ENCODE results near the gene GRIN3A.

- TF ChIP-seq CTCF (IDR thresholded peaks at IDR 0.05) (no peak), RAD21 (IDR thresholded peaks at IDR 0.05; ENCODE audit: low read length) (no peak), TAF1 (IDR thresholded peaks at IDR 0.05; ENCODE audit: borderline replicate concordance, low read depth, low read length) (no peak), EP300 (IDR thresholded peaks at IDR 0.05; ENCODE audit: borderline replicate concordance in 1 of 2, low read depth in 1 of 2, low read length in 1 of 2) (no peak), ELF1 (IDR thresholded peaks at IDR 0.05) (no peak), POLR2AphosphoS5 (IDR thresholded peaks at IDR 0.05; ENCODE audit: low read depth, low read length) (no peak), SMC3 (IDR thresholded peaks at IDR 0.05; ENCODE audit: low read depth, low read length) (no peak), SIN3A (IDR thresholded peaks at IDR 0.05; ENCODE audit: borderline replicate concordance, low read depth, low read length) (no peak), FOSL2 (IDR thresholded peaks at IDR 0.05; ENCODE audit: borderline replicate concordance, low read depth) (peak; percentile 70; the same call in 1 of the 2 replicates), MAX (IDR thresholded peaks at IDR 0.05; ENCODE audit: low read depth) (no peak), REST (IDR thresholded peaks at IDR 0.05; ENCODE audit: low read depth, low read length) (no peak), EZH2phosphoT487 (IDR thresholded peaks at IDR 0.05; ENCODE audit: borderline replicate concordance, low read depth) (no peak)
Measured at GRCh38 chr9:101582553-101582952, 155.9 kb downstream of the GRIN3A start.
